Measurements from ENCODE around the gene TMEM51.

TMEM51 gene

GRCh38 chr1:15179485-15179883, 25.9 kb downstream of the TMEM51 start:
- no peak for DNase-seq

DNA sequence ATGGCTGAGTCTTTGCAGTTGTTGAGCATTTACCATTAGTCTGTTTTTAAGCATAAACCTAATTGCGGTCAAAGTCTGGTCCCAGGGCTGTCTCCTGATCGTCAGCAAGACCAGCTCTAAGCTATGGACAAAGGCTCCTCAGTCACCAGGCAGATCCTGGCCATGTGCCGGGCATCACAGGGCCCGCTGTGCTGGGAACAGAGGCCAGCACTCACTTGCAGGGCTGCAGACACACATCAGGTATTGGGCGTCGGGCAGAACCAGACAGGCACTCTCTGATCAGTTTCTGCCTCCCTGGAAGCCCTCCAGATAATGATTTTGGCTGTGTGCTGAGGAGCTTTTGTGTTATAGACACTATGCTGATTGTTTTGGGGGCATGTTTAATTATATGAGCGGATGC, 26.6 kb downstream of the TMEM51 start:
- DNase-seq: no peak

GRCh38 chr1:15180945-15181523, 27.5 kb downstream of the TMEM51 start:
- DNase-seq: no peak

GRCh38 chr1:15181564-15181963, 28.0 kb downstream of the TMEM51 start:
- no peak for DNase-seq

- no peak for DNase-seq
Observed at GRCh38 chr1:15184436-15185241, 31.1 kb downstream of the TMEM51 start.

DNA sequence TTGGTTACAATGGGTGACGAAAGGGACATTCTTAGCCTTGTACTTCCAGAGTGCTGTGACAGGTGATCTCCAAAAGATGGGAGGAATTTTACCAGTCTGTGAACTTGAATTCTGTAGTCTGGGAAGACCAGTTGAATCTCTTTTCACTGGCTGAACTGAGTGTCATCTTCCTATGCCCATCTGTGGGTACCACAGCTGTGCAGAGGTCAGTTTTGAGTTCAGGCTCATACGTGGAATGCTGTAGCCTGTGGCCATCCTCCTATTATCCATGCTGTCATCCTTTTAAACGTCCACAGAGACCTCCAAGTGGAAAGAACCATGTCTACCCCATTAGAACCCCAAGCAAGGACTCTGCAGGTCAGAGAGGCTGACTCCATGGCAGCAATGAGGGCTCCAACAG, 32.1 kb downstream of the TMEM51 start:
- DNase-seq: no peak

GRCh38 chr1:15186073-15186845, 32.7 kb downstream of the TMEM51 start:
- DNase-seq: no peak

- no peak for DNase-seq
Observed at GRCh38 chr1:15186846-15187151, 33.3 kb downstream of the TMEM51 start.

DNA sequence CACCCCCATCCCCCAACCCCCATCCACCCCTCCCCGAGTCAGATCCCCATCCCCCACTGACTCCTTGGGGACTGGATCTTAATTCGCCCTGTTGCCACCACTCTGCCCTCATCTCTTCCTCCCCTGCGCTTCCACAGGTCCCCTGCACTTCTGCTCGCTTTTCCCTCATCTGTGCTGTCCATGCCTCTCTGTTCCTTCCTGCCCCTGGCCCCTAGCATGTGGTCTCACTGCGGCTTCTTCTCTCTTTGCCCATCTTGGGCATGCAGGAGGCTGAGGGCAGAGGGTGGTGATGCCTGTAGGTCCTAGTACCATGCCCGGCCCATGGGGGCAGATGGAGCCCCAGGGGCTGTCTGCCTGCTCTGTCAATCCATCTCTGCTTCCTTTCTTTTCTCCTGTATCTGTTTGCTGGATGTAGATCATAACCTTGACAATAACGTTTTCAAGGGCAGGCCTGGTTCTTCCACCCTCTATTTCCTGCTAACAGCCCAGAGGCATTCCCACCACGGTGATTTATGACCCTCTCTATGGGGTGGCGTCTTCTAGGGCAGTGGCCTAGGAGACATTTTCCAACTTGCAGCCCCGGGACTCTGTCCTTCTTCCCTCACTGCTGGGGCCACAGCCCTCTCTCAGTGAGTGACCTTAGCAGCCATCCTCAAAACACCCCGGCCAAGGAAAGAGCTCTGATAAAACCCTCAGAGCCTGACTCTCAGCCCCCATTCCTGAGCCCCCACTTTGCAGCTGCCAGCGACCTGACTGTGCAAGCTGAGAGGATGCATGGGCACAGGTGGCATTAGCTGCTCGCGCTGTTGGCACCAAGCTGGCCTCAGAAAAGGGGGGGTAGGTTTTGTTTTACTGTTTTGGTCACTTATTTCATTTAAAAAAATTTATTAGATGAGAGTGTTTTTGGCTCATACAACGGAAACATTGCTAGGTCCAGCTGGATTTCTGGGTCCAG, 33.9 kb downstream of the TMEM51 start:
- DNase-seq: no peak

- DNase-seq: no peak
Observed at GRCh38 chr1:15188130-15188524, 34.6 kb downstream of the TMEM51 start.

- no peak for DNase-seq
Observed at GRCh38 chr1:15188678-15189077, 35.1 kb downstream of the TMEM51 start.

DNA sequence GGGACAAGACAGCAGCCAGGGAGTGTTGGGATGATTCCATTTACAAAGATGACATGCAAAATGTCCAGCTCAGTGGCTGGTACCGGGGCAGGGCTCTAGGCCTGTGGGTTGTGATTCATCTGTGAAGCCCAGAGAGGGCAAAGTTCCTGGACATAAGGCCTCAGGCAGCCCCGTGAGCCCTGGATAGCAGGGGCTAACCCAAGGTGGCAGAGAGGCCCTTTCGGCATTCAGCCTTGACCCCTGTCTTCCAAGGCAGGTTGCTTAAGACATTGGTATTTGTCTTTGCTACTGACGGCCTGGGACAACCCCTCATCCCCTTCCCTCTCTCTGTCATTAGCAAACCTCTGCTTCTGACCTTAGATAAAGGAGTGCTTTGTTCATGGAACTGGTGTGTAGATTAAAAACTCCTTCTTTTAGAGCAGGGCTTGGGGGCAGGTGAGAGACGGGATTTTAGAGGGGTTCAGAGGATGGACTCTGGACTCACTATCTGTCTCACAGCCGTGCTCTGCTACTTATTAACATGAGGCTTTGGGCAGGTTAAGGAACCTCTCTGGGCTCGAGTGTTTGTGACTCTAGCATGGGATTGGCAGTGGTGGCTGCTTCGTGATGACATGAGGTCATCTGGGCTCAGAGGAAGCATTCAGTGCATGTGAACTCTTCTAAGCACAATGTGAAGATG, 36.3 kb downstream of the TMEM51 start:
- no peak for DNase-seq

- no peak for DNase-seq
Observed at GRCh38 chr1:15191267-15191666, 37.7 kb downstream of the TMEM51 start.

DNA sequence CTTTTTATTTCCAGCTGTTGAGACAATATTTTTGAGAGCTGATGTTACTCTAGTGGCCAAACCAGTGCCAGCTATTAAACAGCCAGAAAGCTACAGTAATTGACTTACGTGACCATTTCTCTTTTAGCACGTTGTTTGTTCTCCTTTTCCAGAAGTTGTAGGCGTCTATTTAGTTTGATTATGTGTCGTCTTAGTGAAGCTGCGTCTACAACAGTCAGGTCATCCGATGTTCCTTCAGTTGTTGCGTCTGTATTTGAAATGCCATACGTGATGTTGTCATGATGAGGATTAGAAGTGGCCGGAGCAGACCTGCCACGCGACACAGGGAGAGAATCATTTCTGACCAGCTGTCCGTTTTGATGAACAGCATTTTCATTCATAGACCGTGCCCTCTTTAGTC, 38.2 kb downstream of the TMEM51 start:
- no peak for DNase-seq

DNA sequence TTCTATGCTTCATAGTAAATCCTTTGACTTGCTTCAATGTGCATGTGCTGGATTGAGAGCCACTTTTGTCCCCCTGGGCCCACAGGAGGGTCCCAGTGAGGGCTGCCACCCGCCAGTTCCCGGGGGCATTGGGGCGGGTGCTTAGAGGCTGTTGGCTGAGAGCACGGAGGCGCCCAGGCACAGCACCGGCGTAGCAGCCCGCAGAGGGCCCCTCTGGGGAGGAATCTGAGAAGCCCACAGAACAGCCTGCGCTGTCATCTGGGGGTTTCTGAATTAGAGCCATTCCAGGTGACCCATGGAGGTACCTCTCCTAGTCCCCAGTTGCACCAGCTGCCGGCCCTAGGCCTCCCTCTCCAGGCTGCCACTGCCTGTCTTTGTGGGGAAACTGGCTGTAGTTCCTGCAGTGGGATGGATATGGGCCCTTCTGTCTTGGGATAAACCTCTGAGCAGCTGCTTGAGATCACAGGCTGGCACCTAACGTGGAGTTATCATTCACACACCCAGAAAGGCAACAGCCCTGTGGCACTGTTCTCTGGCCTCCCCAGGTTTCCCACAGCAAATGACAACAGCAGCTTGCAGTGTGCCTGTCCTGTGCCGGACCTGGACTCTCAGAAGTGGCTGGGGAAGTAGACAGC, 39.5 kb downstream of the TMEM51 start:
- DNase-seq: no peak

- DNase-seq: no peak
Observed at GRCh38 chr1:15195420-15196052, 42.0 kb downstream of the TMEM51 start.

- no peak for DNase-seq
Observed at GRCh38 chr1:15196069-15196468, 42.5 kb downstream of the TMEM51 start.

DNA sequence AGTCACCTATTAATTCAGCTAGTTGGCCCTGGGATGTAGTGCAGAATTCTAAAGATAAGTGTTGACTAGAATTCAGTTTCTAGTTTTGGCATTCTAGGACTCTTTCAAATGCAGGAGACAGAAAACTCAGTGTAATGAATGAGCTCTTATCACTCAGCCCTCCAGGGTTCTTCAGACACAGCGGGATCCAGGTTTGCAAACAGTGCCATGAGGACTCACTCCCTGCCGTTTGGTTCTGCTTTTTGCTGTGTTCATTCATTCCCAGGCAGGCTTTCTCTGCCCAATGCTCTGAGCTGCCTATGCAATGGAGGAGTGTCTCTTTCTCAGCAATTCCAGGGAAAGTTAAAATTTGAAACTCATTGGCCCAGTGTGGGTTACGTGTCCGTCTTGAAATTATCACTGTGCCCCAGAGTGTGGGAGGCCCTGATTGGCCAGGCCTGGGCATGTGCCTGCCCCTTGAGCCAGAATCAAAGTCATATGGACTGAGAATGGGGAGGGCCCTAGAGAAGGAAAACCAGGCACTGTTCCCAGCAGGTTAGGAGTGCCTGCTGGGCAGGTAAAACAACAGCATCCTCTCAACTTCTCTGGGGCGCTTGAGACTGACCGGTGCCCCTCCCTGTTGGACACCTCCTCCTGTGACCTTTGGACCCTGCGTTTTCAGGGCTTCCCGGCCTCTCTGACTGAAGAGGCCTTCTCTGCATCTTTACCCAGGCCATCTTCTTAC, 43.4 kb downstream of the TMEM51 start:
- no peak for DNase-seq

- no peak for DNase-seq
Observed at GRCh38 chr1:15197591-15198447, 44.3 kb downstream of the TMEM51 start.

GRCh38 chr1:15198684-15199083, 45.1 kb downstream of the TMEM51 start:
- DNase-seq: no peak
